Measurements from ENCODE around the gene GTF2IRD1.
"Not testable (repeated sequence)": the region's sequence is repeated elsewhere in the genome, so short reads cannot be mapped to it uniquely, and the experiment has no call there.

Gene GTF2IRD1

DNA sequence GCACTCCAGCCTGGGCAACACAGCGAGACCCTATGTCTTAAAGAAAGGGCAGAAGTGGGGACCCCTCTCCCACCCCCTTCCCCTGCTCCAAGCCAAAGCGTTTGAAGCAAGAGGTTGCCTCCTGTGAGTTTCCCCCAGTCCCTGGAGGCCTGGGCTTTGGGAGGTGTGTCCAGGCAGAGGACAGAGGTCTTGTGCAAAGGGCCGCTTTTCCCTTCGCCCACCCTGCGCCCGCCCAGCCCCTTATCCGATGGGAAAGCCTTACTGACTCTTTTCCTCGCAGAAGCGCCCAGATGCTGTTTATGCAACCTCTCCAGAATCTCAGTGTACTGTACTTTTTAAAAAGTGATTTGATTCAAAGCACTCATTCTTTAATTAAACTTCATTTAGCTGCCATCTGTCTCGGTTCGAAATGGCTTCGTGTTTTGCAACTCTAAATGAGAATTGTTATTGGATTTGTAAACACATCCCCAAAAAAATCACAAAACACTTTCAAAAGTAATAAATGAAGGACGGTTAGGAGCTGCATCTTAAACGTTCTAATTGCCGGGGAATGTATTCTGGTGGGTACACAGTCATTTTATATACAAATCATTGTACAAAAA is 153.3 kb downstream of the GTF2IRD1 start:
- no peak for DNase-seq

DNA sequence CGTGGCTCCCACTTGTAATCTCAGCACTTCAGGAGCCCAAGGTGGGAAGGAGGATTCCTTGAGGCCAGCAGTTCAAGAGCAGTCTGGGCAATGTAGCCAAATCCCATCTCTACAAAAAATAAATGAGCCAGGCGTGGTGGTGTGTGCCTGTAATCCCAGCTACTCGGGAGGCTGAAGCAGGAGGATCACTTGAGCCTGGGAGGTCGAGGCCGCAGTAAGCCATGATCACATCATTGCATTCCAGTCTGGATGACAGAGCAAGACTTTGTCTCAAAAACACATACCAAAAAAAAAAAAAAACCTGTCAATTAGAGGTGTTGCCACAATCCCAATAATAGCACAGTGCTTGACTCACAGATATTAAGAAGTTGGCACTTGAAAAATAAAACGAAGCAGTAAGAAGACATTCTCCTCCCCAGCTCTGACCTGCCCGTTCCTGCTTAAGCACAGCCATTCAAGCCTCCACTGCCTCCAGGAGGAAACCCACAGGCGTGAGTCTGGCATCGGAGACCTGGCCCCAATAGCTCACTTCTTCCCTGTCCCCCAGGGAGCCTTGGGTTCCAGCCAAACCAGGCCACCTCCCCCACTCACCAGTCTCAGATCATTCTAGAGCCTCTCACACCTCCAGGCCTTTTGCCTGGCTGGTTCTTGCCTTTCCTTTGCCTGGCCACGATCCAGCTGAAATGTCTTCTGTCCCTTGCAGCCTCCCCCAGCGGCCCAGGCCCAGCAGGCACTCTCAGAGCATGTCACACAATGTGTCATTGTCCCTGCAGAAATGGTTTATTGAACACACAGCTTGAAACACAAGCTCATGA is 158.5 kb downstream of the GTF2IRD1 start:
- no peak for DNase-seq

DNA sequence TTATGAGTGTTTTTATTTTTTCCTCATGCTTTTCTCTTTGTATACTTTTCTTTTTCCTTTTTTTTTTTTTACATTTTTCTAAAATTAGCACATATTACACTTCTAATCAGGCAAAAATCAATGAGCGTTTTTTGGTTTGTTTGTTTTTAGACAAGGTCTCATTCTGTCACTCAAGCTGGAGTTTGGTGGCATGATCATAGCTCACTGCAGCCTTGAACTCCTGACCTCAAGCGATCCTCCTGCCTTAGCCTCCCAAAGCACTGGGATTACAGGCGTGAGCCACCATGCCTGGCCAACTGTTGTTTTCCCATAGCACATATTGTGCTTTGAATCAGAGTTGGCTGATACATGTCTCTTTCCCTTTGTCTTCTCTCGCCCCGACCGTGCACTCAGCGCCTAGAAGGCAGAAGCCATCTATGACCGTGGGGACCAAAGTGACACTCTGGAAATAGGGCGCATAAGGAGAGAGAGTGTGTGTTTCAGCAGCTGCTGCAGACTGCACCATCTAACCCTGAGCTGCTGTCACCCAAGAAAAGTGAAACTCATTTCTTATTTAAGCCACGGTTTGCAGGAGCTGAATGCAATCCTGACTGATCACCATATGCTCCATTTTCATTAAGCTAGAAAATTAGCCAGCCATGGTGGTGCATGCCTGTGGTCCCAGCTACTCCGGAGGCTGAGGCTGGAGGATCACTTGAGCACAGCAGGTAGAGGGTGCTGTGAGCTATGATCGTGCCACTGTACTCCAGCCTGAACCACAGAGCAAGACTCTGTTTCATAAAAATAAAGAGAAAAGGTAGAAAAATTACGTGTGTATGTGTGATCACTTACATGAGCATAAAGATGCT is 162.5 kb downstream of the GTF2IRD1 start:
- DNase-seq, result no peak

DNA sequence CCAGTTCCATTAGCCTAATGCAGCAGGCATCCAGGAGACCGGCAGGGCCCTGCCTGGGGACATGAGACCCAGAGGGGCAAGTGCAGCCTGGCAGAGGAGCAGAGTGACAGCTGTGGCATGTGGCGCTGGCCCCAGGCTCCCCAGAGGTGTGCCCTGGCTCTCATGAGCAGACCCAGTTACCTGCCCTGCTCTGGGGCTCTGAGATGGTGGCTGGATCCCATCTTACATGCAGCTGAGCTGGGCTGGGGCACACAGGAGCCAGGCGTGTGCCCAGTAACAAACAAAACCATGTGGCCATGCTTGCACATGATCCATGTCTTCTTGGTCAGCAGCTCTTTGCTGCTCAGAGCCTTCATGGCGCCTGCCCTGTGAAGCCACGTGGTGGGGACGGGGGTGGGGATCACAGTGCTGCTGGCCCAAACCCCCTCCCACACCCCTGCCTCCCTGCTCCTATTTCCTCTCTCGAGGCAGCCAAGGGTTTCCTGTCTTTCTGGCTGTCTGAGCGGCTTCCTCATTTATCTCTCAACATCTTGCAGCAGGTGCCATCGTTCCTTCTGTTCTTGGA is 163.6 kb downstream of the GTF2IRD1 start:
- DNase-seq, result peak; percentile 55

DNA sequence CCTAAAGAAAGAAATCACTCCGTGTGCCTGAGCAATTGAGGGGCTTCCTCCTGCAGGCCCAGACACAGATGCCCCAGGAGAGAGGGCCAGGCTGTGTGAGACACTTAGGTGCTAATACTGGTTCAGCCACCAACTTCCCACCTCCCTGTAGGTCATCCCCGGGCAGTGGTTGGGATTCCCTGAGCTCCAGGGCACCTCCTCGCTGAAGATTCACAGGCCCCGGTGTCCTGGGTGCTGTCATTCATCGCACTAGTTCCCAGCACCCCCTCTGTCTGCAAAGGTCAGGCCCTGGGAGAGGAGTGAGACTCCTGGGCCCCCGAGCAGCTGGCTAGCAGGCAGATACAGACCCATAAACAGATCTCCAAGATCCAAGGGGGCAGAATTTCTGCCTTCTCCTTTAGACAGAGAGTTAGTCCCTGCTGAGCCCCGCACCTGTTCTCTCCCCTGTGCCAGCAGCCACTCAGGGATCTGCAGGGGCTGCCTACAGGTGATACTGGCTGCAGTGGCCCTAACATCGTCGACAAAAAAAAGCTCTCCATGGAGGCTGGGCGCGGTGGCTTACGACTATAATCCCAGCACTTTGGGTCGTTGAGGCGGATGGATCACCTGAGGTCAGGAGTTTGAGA is 165.6 kb downstream of the GTF2IRD1 start:
- DNase-seq, result no peak

DNA sequence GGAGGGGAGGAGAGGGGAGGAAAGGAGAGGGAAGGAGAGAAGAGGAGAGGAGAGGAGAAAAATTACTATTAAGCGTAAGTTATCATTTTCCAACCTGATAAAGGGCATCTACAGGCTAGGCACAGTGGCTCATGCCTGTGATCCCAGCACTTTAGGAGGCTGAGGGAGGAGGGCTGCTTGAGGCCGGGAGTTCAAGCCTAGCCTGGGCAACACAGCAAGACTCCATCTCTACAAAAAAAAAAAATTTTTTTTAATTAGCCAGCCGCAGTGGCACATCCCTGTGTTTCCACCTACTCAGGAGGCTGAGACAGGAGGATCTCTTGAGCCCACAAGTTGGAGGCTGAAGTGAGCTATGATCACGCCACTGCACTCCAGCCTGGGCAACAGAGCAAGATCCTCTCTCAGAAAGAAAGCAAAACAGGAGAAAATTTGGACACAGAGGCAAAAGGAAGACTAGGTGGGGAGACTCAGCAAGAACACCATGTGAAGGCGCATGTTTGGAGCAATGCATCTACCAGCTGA is 168.6 kb downstream of the GTF2IRD1 start:
- no peak for DNase-seq

DNA sequence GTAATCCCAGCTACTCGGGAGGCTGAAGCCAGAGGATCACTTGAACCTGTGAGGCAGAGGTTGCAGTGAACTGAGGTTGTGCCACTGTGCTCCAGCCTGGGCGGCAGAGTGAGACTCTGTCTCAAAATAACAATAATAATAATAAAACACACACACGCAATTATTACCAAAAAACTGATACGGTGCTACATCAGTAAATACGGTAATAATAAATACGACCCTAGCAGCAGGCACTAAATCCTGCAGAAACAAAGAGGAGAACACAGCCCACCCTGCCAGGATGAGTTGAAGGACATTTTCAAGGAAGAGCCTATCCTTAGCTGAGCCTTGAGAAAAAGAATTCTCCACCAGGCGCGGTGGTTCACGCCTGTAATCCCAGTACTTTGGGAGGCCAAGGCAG is 169.4 kb downstream of the GTF2IRD1 start:
- no peak for DNase-seq

DNA sequence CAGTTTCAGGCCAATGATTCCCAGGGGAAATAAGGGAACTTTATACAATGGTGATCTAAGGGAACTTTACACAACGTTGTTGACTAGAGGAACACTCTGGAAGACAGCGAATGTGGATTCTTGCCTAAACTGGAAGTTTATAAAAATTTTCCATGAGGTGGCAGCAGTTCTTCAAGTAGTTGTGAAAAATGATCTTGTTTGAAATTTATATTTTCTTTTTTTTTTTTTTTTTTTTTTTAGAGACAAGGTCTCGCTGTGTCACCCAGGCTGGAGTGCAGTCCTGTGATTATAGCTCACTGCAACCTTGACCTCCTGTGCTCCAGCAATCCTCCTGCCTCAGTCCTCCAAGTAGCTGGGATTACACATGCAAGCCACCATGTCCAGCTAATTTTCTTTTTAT is 171.7 kb downstream of the GTF2IRD1 start:
- no peak for DNase-seq

DNA sequence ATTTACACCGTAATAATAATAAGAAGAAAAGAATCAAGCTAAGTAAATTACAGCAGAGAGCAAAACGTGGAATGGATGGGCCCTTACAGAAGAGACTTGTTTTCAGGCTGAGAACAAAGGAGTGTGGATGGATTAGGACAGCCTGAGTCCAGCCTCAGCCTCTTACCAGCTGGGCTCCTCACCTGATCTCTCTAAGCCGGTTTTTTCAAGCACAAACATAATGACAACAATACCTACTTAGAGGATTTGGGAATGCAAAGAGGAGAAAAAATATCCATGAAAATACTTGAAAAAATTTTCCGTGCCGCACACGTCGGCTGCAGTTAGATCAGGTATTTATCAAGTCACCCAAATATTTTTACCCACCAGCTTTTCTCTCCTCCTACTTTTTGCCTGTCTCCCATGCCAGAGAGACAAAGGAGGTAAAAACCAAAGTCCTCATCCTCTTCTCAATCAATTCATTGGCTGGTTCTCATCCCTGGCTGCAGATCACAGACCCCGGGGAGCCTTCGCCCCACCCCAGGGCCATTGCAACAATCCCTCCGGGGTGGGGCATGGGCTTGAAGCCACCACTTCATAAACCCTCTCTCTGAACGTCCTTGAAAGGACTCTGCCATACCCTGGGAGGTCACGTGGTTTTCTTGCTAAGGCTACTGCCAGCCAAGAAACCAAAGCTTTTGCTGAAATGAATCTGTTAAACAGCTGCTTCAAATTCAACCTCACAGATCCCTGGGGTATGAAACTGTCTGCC is 174.1 kb downstream of the GTF2IRD1 start:
- peak; percentile 73 for DNase-seq

DNA sequence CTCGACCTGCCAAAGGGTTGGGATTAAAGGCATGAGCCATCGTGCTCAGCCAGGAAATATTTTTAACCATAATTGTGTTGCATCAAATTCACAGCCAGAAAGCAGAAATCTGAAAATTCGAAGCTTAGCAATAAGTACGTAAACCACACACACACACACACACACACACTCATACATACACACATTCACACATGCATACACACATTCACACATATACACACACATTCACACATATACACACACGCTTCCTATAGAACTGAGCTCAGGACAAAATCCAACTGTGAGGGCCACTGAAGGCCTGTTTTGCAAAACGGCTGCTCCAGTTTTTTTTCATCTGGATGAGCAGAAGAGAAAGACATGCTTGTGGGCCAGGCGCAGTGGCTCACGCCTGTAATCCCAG is 178.8 kb downstream of the GTF2IRD1 start:
- DNase-seq, result no peak

DNA sequence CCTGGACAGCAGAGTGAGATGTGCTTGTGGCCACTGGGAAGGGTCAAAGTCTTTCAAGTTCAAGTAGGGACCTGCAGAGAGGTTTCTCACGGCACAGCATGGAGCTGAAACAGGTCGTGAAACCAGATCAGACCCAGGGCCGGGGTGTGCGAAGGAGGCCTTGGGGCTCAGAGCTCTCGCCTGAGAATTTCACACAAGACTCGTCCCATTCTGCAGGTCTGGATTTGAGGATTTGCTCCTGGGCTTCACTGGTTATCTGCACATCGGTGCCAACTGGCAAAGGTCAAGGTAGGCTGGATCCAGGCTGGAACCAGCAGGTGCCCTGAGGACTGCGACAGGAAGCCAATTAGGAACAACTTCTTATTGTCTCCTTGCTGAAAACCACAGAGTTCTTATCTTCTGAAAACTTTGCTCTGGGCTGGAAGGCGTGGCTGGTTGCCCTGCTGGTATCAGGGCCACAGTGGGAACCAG is 179.8 kb downstream of the GTF2IRD1 start:
- DNase-seq, result no peak

DNA sequence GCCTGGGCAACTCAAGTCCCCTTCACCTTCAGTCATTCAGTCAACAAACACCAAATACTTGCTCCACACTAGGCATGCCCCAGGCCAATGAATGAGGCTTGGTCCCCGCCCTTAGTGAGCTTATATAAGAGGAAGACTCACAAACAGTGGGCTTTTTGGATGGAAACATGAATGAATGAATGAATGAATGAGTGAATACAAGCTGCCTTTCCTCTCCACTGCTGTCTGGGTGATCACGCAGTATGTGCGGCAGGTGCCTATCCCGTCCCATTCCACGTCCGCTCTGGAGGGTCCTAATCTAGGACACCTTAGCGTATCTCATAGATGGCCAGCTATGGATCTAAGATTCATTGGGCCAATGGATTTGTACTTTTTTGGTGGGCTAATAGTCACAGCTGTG is 184.0 kb downstream of the GTF2IRD1 start:
- no peak for DNase-seq

DNA sequence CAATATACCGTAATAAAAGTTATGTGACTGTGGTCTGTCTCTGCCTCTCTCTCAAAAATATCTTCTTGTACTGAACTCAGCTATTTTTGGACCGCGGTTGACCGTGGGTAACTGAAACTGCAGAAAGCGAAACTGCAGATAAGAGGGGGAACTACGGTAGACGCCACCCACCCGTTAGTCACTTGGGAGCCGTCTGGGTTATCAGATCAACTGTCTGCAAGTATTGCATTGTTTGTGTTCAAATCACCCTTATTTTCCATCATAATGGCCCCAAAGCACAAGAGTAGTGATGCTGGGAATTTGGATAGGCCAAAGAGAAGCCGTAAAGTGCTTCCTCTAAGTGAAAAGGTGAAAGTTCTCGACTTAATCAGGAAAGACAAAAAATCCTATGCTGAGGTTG is 196.3 kb downstream of the GTF2IRD1 start:
- DNase-seq, result not testable (repeated sequence)

DNA sequence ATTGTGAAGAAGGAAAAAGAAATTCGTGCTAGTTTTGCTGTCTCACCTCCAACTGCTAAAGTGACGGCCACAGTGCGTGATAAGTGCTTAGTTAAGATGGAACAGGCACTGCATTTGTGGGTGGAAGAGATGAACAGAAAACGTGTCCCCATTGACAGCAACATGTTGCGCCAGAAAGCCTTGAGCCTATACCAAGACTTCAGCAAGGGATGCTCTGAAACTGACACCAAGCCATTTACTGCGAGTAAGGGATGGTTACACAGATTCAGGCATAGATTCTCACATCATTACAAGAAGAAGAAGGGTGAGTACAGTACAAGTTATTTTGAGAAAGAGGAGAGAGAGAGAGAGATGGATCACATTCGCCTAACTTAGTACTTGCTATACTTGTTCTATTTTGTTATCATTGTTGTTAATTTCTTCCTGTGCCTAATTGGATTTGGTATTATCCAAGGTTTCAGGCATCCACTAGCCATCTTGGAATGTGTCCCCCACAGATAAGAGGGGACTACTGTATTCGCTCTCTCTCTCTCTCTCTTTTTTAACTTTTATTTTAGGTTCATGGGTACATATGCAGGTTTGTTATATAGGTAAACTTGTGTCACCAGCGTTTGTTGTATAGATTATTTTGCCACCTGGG is 196.9 kb downstream of the GTF2IRD1 start:
- DNase-seq, result not testable (repeated sequence)

DNA sequence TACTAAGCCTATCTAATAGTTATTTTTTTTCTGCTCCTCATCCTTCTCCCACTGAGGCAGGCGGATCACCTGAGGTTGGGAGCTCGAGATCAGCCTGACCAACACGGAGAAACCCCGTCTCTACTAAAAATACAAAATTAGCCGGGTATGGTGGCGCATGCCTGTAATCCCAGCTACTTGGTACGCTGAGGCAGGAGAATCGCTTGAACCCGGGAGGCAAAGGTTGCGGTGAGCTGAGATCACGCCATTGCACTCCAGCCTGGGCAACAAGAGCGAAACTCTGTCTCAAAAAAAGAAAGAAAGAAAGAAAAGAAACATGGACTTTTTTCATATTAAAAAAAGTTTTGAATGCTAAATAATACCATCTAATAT is 197.4 kb downstream of the GTF2IRD1 start:
- DNase-seq, result not testable (repeated sequence)
